ENCODE measurements around the gene MDM1. TPM values are rescaled to one million over a fixed set of nuclear protein-coding genes. Genes with fewer than 3 reads are reported as not detected.

MDM1 gene
- total RNA-seq, 1 experiment from 2014 or later = 22.2 TPM

DNA sequence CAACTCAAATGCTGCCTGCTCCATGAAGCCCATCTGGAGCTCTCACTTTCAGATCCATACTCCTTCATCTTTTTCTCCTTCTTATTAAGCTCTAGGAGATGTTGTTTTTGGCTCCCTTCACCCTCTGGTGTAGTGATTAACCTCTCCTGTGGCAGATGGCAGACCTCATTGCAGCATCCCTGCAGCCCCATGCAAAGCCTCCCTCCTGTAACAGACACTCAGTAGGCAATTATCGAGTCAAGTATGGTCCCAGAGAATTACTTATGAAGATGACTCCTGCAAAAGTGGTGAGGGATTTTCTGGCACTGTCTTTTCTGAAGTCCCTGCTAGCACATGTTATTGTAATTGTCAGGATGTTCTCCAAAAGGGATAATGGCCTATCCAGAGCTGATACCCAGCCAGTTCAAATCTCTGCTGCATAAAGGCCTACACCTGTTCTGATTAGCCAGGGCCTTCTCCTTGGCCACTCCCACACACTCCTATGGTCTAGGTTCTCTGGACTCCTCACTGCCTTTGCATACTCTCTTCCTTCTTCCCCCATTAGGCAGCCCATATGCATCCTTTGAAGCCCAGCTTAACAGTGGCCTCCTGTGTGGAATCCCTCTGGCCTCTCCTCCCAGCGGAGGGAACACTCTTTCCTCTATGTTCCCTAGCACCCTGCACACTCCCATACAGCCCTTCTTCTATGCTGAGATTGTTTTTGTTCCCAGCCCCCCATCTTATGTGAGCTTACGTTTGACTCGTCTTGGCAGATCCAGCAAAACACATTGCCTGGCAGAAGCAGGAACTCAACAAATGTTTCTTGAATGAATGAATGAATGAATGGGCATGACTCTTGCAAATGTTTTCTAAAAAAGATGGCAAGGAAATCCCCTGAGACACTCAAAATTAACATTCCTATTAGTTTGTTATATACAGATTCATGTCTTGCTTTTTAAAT is 43.9 kb upstream of the MDM1 start:
- no peak overlapping the region for H3K27ac Mint-ChIP-seq (ENCODE audit: unreplicated experiment)
- no peaks in the 10 kb centered on the region for H3K9me3 ChIP-seq
- ChIA-PET POLR2A (no interaction called here), CTCF (no interaction called here)
- H3K36me3 ChIP-seq (ENCODE audit: control insufficient read depth, insufficient read depth, low read length) = no peaks in the 10 kb centered on the region
- no peaks in the 10 kb centered on the region for H3K27me3 ChIP-seq (replicated peaks; ENCODE audit: control insufficient read depth, insufficient read depth, low read length)
- no peak for DNase-seq
- intact Hi-C loops (cut with micrococcal nuclease; ENCODE audit: unreplicated experiment) = no loop called here
- no peaks in the 10 kb centered on the region for H3K4me1 ChIP-seq
- H3K4me3 Mint-ChIP-seq (ENCODE audit: unreplicated experiment) = no peak overlapping the region
- H3K9me3 Mint-ChIP-seq (ENCODE audit: unreplicated experiment) = no peaks in the 10 kb centered on the region
- no peaks in the 10 kb centered on the region for H3K36me3 Mint-ChIP-seq (ENCODE audit: insufficient read depth, unreplicated experiment)
- H3K27me3 Mint-ChIP-seq (ENCODE audit: insufficient read depth, unreplicated experiment) = no peaks in the 10 kb centered on the region
- H3K4me3 ChIP-seq (ENCODE audit: low read depth, low read length) = no peak overlapping the region
- no peak for TF ChIP-seq CTCF (IDR thresholded peaks at IDR 0.05; ENCODE audit: insufficient read depth in 1 of 2, low read depth in 1 of 2, low read length in 1 of 2, severe bottlenecking in 1 of 2, unreplicated experiment in 1 of 2)
- H3K4me1 Mint-ChIP-seq (ENCODE audit: low read depth, unreplicated experiment) = peaks cover 5% of the 10 kb centered on the region
- BruUV-seq (replicated peaks) = no TSS peak

DNA sequence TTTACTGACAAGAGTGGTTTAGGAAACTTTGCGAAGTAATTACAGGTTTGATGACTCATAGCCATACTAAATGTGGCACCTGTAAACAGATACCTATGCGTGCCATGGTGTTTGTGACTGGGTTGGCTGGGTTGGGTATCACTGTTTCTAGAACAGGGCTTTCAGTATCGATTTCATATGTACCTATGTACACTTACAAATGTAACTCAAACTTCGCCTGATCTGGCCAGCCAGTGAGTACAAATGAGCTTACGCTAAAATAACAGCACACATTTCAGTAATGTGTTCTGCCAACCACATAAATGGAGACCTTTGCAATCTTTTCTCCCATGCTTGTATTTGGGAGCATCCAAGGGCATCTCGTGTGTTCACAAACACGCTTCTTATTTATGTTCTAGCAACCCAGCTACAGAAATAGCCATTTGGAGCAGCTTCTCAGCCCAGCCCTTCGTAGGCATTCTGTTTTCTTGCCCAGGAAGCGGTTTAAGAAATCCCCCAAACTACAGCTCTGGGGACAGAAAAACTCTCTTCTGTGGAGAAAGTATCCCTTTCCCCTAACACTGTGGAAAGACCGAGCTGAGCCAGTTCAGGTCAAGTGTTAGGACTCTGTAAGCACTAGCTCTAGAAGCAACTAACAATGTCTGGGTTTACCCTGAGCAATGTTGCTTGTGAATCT is 42.3 kb upstream of the MDM1 start:
- Mint-ChIP-seq H3K4me3 (ENCODE audit: unreplicated experiment) (no peak overlapping the region), H3K27me3 (ENCODE audit: insufficient read depth, unreplicated experiment) (no peaks in the 10 kb centered on the region), H3K9me3 (ENCODE audit: unreplicated experiment) (no peaks in the 10 kb centered on the region), H3K36me3 (ENCODE audit: insufficient read depth, unreplicated experiment) (no peaks in the 10 kb centered on the region), H3K4me1 (ENCODE audit: low read depth, unreplicated experiment) (peaks cover 5% of the 10 kb centered on the region), H3K27ac (ENCODE audit: unreplicated experiment) (no peak overlapping the region)
- Histone ChIP-seq H3K4me3 (ENCODE audit: low read depth, low read length) (no peak overlapping the region), H3K9me3 (no peaks in the 10 kb centered on the region), H3K36me3 (ENCODE audit: control insufficient read depth, insufficient read depth, low read length) (no peaks in the 10 kb centered on the region), H3K27me3 (replicated peaks; ENCODE audit: control insufficient read depth, insufficient read depth, low read length) (no peaks in the 10 kb centered on the region), H3K4me1 (no peaks in the 10 kb centered on the region)
- POLR2A ChIA-PET = no interaction called here
- BruUV-seq (replicated peaks) = no TSS peak
- CTCF ChIA-PET = no interaction called here
- DNase-seq = no peak
- no peak for TF ChIP-seq CTCF (IDR thresholded peaks at IDR 0.05; ENCODE audit: insufficient read depth in 1 of 2, low read depth in 1 of 2, low read length in 1 of 2, severe bottlenecking in 1 of 2, unreplicated experiment in 1 of 2)
- intact Hi-C loops (cut with micrococcal nuclease; ENCODE audit: unreplicated experiment) = no loop called here

DNA sequence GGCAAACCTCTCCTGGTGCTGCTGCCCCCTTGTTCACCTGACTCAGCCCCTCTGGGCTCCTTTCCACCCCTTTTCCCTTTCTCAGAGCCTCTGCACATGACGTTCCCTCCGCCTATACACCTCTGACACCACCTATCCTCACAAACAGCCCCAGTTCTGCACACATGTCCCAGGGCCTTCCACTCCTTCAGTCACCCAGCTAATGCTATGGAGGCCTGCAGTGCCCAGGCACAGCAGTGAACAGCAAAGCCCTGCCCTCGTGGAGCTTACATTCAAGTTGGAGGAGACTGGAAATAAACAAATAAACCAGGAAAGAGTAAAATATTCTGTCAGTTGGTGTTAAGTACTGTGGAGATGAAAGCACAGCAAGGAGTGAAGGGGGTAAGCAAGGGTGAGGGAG is 38.5 kb upstream of the MDM1 start:
- no peaks in the 10 kb centered on the region for H3K36me3 ChIP-seq (ENCODE audit: control insufficient read depth, insufficient read depth, low read length)
- H3K9me3 ChIP-seq = no peaks in the 10 kb centered on the region
- CTCF ChIA-PET = no interaction called here
- intact Hi-C loops (cut with micrococcal nuclease; ENCODE audit: unreplicated experiment) = no loop called here
- DNase-seq = no peak
- no peak overlapping the region for H3K4me3 Mint-ChIP-seq (ENCODE audit: unreplicated experiment)
- no peak for TF ChIP-seq CTCF (IDR thresholded peaks at IDR 0.05; ENCODE audit: insufficient read depth in 1 of 2, low read depth in 1 of 2, low read length in 1 of 2, severe bottlenecking in 1 of 2, unreplicated experiment in 1 of 2)
- H3K9me3 Mint-ChIP-seq (ENCODE audit: unreplicated experiment) = no peaks in the 10 kb centered on the region
- BruUV-seq (replicated peaks) = no TSS peak
- no peak overlapping the region for H3K27ac Mint-ChIP-seq (ENCODE audit: unreplicated experiment)
- H3K27me3 ChIP-seq (replicated peaks; ENCODE audit: control insufficient read depth, insufficient read depth, low read length) = no peaks in the 10 kb centered on the region
- H3K4me1 Mint-ChIP-seq (ENCODE audit: low read depth, unreplicated experiment) = peaks cover 15% of the 10 kb centered on the region
- H3K4me1 ChIP-seq = no peaks in the 10 kb centered on the region
- H3K27me3 Mint-ChIP-seq (ENCODE audit: insufficient read depth, unreplicated experiment) = no peaks in the 10 kb centered on the region
- POLR2A ChIA-PET = no interaction called here
- no peak overlapping the region for H3K4me3 ChIP-seq (ENCODE audit: low read depth, low read length)
- H3K36me3 Mint-ChIP-seq (ENCODE audit: insufficient read depth, unreplicated experiment) = no peaks in the 10 kb centered on the region
